Peyer's patch (tissue), 4 donors: ENCODE results near the gene EIF3I. TPM values are rescaled to one million over a fixed set of nuclear protein-coding genes. Genes with fewer than 3 reads are reported as not detected.

Source experiments
- DNase-seq, 3 donors: peaks; one replicate each; pipeline ENCODE4 v3.0.0-alpha.2; 2017 to 2019
- H3K27ac ChIP-seq, 4 donors: fragments of 200-600 bp; sonication (generic); one replicate each; pipeline ENCODE4 v1.5.1; 2016 to 2019
- H3K27me3 ChIP-seq, 2 donors: fragments of 200-600 bp; sonication (generic); one replicate each; pipeline ENCODE4 v1.5.1; 2019
- H3K36me3 ChIP-seq, 3 donors: fragments of 200-600 bp; sonication (generic); one replicate each; pipeline ENCODE4 v1.5.1; 2016 to 2019
- H3K4me1 ChIP-seq, 4 donors: fragments of 200-600 bp; sonication (generic); one replicate each; pipeline ENCODE4 v1.5.1; 2016 to 2019
- H3K4me3 ChIP-seq, 4 donors: fragments of 200-600 bp; sonication (generic); 1 replicate in 3 of 4; 2 replicates in 1 of 4; pipeline ENCODE4 v1.5.1; 2016 to 2019; ENCODE audit warnings: mild to moderate bottlenecking in 1 of 4
- H3K9me3 ChIP-seq, 4 donors: fragments of 200-600 bp; sonication (generic); one replicate each; pipeline ENCODE4 v1.5.1; 2016 to 2019; ENCODE audit warnings: mild to moderate bottlenecking in 1 of 4
- CTCF ChIP-seq, 6 experiments: fragments of 450-650 bp in 4 of 6; fragments of 200-600 bp in 2 of 6; sonication (generic) in 1 of 6; IDR thresholded peaks; one replicate each; pipeline ENCODE4 v1.5.1; 2017 to 2019; ENCODE audit warnings: antibody characterized with exemption in 6 of 6, mild to moderate bottlenecking in 3 of 6, moderate library complexity in 1 of 6
- POLR2A ChIP-seq, 2 donors: fragments of 450-650 bp; IDR thresholded peaks; one replicate each; pipeline ENCODE4 v1.5.1; 2017; ENCODE audit warnings: antibody characterized with exemption in 2 of 2, mild to moderate bottlenecking in 2 of 2, moderate library complexity in 2 of 2
- total RNA-seq, 4 donors: library from RNA; depleted of rRNA; stranded (reverse); fragments of >200 nt; gene quantifications; one replicate each; pipeline ENCODE4 v1.1.0, GENCODE V29; 2016

The EIF3I gene
- total RNA-seq, result 100 to 1,000 TPM in 1 of 4 donors, 10 to 100 TPM in 3; 76.1 to 105 (median 84.7) TPM

- Histone ChIP-seq H3K9me3 (no peaks in the 10 kb centered on the region), H3K4me1 (peaks cover 0 to 23% (median 12%) of the 10 kb centered on the region in 4 donors), H3K27me3 (no peaks in the 10 kb centered on the region), H3K4me3 (peak within 1 kb of the TSS; percentile 73 to 95 (median 88)), H3K36me3 (peaks cover 0 to 41% (median 0%) of the 10 kb centered on the region in 3 donors), H3K27ac (peak within 1 kb of the TSS; percentile 83 to 91 (median 90))
- TF ChIP-seq POLR2A (IDR thresholded peaks at IDR 0.05) (peak; percentile 55 to 59), CTCF (IDR thresholded peaks at IDR 0.05) (no peak)
- peak; percentile 91 to 97 (median 93) for DNase-seq
Measured at GRCh38 chr1:32221980-32222755, at the start of gene EIF3I, which contains the start of gene TMEM234. EIF3I (plus strand) TSS chr1:32222407; CDS start chr1:32222442, 35 bp downstream. TMEM234 (minus strand) TSS chr1:32222353; CDS start chr1:32222322, 31 bp downstream.

GRCh38 chr1:32172621-32173245 lies 49.5 kb upstream of the EIF3I start:
- Histone ChIP-seq H3K4me3 (no peak overlapping the region), H3K27me3 (no peaks in the 10 kb centered on the region), H3K9me3 (no peaks in the 10 kb centered on the region), H3K36me3 (peaks cover 0 to 57% (median 0%) of the 10 kb centered on the region in 3 donors), H3K27ac (no peak overlapping the region), H3K4me1 (no peaks in the 10 kb centered on the region)
- TF ChIP-seq CTCF (IDR thresholded peaks at IDR 0.05), result no peak
- no peak for TF ChIP-seq POLR2A (IDR thresholded peaks at IDR 0.05)
- DNase-seq, result no peak

- Histone ChIP-seq H3K4me3 (peak overlapping the region in 3 of 4 donors; percentile 55 to 78 (median 69)), H3K4me1 (peaks cover 6 to 32% (median 12%) of the 10 kb centered on the region in 4 donors), H3K36me3 (peaks cover 0 to 9% (median 0%) of the 10 kb centered on the region in 3 donors), H3K9me3 (no peaks in the 10 kb centered on the region), H3K27ac (peak overlapping the region; percentile 87 to 97 (median 94)), H3K27me3 (no peaks in the 10 kb centered on the region)
- no peak for DNase-seq
- no peak for TF ChIP-seq POLR2A (IDR thresholded peaks at IDR 0.05)
- TF ChIP-seq CTCF (IDR thresholded peaks at IDR 0.05), result no peak
Measured at GRCh38 chr1:32178380-32179192, 43.6 kb upstream of the EIF3I start.

GRCh38 chr1:32179193-32179442 lies 43.1 kb upstream of the EIF3I start:
- Histone ChIP-seq H3K4me1 (peaks cover 6 to 37% (median 12%) of the 10 kb centered on the region in 4 donors), H3K36me3 (peaks cover 0 to 13% (median 0%) of the 10 kb centered on the region in 3 donors), H3K9me3 (no peaks in the 10 kb centered on the region), H3K27ac (peak overlapping the region; percentile 87 to 97 (median 94)), H3K4me3 (peak overlapping the region; percentile 55 to 78 (median 68)), H3K27me3 (no peaks in the 10 kb centered on the region)
- no peak for DNase-seq
- no peak for TF ChIP-seq CTCF (IDR thresholded peaks at IDR 0.05)
- no peak for TF ChIP-seq POLR2A (IDR thresholded peaks at IDR 0.05)

GRCh38 chr1:32179443-32180185 lies 42.6 kb upstream of the EIF3I start, which contains the start of gene TXLNA:
TXLNA (plus strand) TSS chr1:32179675; CDS start chr1:32180346, 671 bp downstream.
- H3K4me1 ChIP-seq, result peaks cover 6 to 41% (median 12%) of the 10 kb centered on the region in 4 donors
- DNase-seq, result peak; percentile 94 to 97 (median 97)
- H3K9me3 ChIP-seq, result no peaks in the 10 kb centered on the region
- peak within 1 kb of the TSS; percentile 55 to 78 (median 68) for H3K4me3 ChIP-seq
- H3K36me3 ChIP-seq, result peaks cover 0 to 18% (median 0%) of the 10 kb centered on the region in 3 donors
- no peaks in the 10 kb centered on the region for H3K27me3 ChIP-seq
- peak within 1 kb of the TSS; percentile 87 to 97 (median 94) for H3K27ac ChIP-seq
- TF ChIP-seq CTCF (IDR thresholded peaks at IDR 0.05), result peak in 3 of 6 experiments; percentile 2 to 24 (median 2)
- TF ChIP-seq POLR2A (IDR thresholded peaks at IDR 0.05), result peak; percentile 49 to 52
